PC-9 (cell line): Measurements from ENCODE around the gene SLC8A1. TPM values are rescaled to one million over a fixed set of nuclear protein-coding genes. Genes with fewer than 3 reads are reported as not detected.

Source experiments
- BruUV-seq: library from RNA; stranded (reverse); fragments of 400-500 nt; replicated peaks from 2 replicates; lab custom pipeline; 2021; lab: Mats Ljungman, UMichigan
- CTCF ChIA-PET: fragments of 300-600 bp; sonication (Branson Sonifier 250); formaldehyde crosslinking; loops from one replicate; lab custom pipeline; 2022; ENCODE audit warnings: antibody characterized with exemption; lab: Charles Lee
- POLR2A ChIA-PET: fragments of 300-600 bp; sonication (Branson Sonifier 250); formaldehyde crosslinking; loops from one replicate; lab custom pipeline; 2022; ENCODE audit warnings: antibody characterized with exemption; ENCODE audit not compliant: unreplicated experiment; lab: Charles Lee
- DNase-seq, 2 experiments: peaks; one replicate each; pipeline versions ENCODE4 v3.0.0 to v3.0.0-alpha.2; 2015 to 2022; ENCODE audit warnings: mixed read lengths in 1 of 2
- H2AFZ ChIP-seq: fragments of 200-600 bp; sonication (generic); 2 replicates; pipeline ENCODE4 v1.8.1; 2017; ENCODE audit warnings: antibody characterized with exemption
- H3F3A ChIP-seq: fragments of 200-600 bp; sonication (generic); 2 replicates; pipeline ENCODE4 v1.8.1; 2017; ENCODE audit warnings: antibody characterized with exemption, mild to moderate bottlenecking, low read depth; ENCODE audit not compliant: insufficient read depth
- H3K27ac ChIP-seq: fragments of 200-600 bp; sonication (generic); 2 replicates; pipeline ENCODE4 v1.6.1; 2016; ENCODE audit warnings: mixed run types
- H3K27me3 ChIP-seq: fragments of 200-600 bp; sonication (generic); 2 replicates; pipeline ENCODE4 v1.6.1; 2016; ENCODE audit warnings: low read depth, mixed run types; ENCODE audit not compliant: insufficient read depth
- H3K36me3 ChIP-seq: fragments of 200-600 bp; sonication (generic); 2 replicates; pipeline ENCODE4 v1.6.1; 2016; ENCODE audit warnings: low read depth, mixed run types
- H3K4me1 ChIP-seq: fragments of 200-600 bp; sonication (generic); replicated peaks from 2 replicates; pipeline ENCODE4 v1.6.1; 2016; ENCODE audit warnings: mixed run types; ENCODE audit not compliant: insufficient read depth
- H3K4me2 ChIP-seq: fragments of 200-600 bp; sonication (generic); 2 replicates; pipeline ENCODE4 v1.6.1; 2017; ENCODE audit warnings: mixed run types
- H3K4me3 ChIP-seq: fragments of 200-600 bp; sonication (generic); 2 replicates; pipeline ENCODE4 v1.6.1; 2016; ENCODE audit warnings: mixed run types
- H3K79me2 ChIP-seq: fragments of 200-600 bp; sonication (generic); 2 replicates; pipeline ENCODE4 v1.6.1; 2017; ENCODE audit warnings: low read depth, mixed run types
- H3K9me2 ChIP-seq: fragments of 200-600 bp; sonication (generic); 2 replicates; pipeline ENCODE4 v1.8.1; 2017; ENCODE audit warnings: mild to moderate bottlenecking; ENCODE audit not compliant: insufficient read depth
- H3K9me3 ChIP-seq: fragments of 200-600 bp; sonication (generic); 2 replicates; pipeline ENCODE4 v1.8.1; 2016; ENCODE audit warnings: low read depth; ENCODE audit not compliant: insufficient read depth
- H4K20me1 ChIP-seq: fragments of 200-600 bp; sonication (generic); 2 replicates; pipeline ENCODE4 v1.8.1; 2017; ENCODE audit not compliant: insufficient read depth
- EZH2 ChIP-seq: fragments of 200-600 bp; sonication (generic); IDR thresholded peaks from 2 replicates; pipeline ENCODE4 v1.8.0; 2017; ENCODE audit warnings: antibody characterized with exemption, low read depth
- intact Hi-C: fragments of 100-400 bp; cut with micrococcal nuclease; formaldehyde crosslinking; loops from one replicate; pipeline ENCODE4 v1.10.0; 2022; ENCODE audit not compliant: unreplicated experiment
- total RNA-seq: library from RNA; stranded (reverse); gene quantifications from 2 replicates; pipeline ENCODE4 v1.2.3, GENCODE V29; 2021
- TF ChIP-seq, protein P1 (sequence below): fragments of 200-600 bp; sonication (generic); conservative IDR thresholded peaks from 2 replicates; pipeline ENCODE4 v1.6.1; 2017; ENCODE audit warnings: mixed run types, antibody characterized with exemption, mild to moderate bottlenecking, moderate library complexity

The SLC8A1 gene
- total RNA-seq, 1 experiment from 2014 or later = 13.5 TPM

DNA sequence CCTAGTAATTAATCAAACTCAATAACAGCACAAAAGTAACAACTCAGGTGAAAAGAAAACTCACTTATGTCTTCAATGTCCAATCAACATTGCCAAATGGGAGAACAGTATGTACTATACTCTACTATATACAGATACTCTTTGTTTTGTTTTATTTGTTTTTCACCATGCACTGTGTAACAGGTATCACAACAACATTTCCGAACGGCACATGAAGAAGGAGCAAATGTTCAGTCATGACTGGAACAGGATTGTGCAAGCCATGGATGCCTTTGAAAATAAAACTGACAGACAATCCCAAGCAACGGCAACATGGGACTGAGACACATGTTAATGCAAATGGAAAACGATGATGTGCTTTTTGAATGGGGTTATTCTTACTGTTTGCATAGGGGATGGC is 337.9 kb downstream of the SLC8A1 start:
- no peaks in the 10 kb centered on the region for H3F3A ChIP-seq
- no TSS peak for BruUV-seq
- H3K4me2 ChIP-seq = no peak overlapping the region
- no peak overlapping the region for H2AFZ ChIP-seq
- ChIA-PET CTCF (no interaction called here), POLR2A (no interaction called here)
- H3K9me3 ChIP-seq = no peaks in the 10 kb centered on the region
- no peaks in the 10 kb centered on the region for H3K9me2 ChIP-seq
- no peak for TF ChIP-seq EZH2
- TF ChIP-seq, protein P1, sequence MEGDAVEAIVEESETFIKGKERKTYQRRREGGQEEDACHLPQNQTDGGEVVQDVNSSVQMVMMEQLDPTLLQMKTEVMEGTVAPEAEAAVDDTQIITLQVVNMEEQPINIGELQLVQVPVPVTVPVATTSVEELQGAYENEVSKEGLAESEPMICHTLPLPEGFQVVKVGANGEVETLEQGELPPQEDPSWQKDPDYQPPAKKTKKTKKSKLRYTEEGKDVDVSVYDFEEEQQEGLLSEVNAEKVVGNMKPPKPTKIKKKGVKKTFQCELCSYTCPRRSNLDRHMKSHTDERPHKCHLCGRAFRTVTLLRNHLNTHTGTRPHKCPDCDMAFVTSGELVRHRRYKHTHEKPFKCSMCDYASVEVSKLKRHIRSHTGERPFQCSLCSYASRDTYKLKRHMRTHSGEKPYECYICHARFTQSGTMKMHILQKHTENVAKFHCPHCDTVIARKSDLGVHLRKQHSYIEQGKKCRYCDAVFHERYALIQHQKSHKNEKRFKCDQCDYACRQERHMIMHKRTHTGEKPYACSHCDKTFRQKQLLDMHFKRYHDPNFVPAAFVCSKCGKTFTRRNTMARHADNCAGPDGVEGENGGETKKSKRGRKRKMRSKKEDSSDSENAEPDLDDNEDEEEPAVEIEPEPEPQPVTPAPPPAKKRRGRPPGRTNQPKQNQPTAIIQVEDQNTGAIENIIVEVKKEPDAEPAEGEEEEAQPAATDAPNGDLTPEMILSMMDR = no peak
- intact Hi-C loops = no loop called here
- H3K36me3 ChIP-seq = no peaks in the 10 kb centered on the region
- no peaks in the 10 kb centered on the region for H3K79me2 ChIP-seq
- H3K4me1 ChIP-seq = no peaks in the 10 kb centered on the region
- no peaks in the 10 kb centered on the region for H3K27me3 ChIP-seq
- no peak overlapping the region for H3K4me3 ChIP-seq
- H4K20me1 ChIP-seq = no peaks in the 10 kb centered on the region
- no peak overlapping the region for H3K27ac ChIP-seq
- DNase-seq = no peak

DNA sequence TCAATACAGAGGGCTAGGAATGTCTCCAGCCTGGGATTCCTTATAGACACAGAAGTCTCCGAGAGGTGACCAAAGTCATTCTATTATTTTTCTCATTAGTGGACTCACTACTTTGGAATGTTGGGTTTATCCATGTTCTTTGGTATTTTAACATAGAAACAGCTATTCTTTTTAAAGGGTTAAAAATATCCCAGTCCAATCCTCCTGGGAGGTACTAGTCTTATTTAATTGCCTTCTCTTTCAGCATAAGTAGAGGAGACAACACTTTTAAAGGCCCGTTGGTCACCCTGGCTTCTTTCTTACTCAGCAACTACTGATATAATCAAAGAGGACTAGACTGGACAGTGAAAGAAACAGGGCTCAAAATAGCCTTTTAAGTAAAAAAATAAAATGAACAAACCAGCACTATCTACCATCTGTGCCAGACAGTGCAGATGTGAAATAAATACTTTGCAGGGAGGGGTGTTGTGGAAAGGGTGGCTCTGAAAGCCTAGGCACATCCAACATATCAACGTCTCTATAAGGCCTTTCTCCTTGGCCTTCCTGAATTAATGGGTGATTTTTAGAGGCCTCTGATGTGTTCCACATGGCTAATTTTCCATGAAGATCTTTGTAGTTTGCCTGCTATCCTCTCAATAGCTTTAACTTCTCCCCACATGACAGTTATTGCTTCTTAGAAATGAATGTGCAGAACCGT is 338.5 kb downstream of the SLC8A1 start:
- Histone ChIP-seq H2AFZ (no peak overlapping the region), H3K36me3 (no peaks in the 10 kb centered on the region), H3K4me1 (no peaks in the 10 kb centered on the region), H3K79me2 (no peaks in the 10 kb centered on the region), H3K27ac (no peak overlapping the region), H3K4me3 (no peak overlapping the region), H3F3A (no peaks in the 10 kb centered on the region), H3K9me2 (no peaks in the 10 kb centered on the region), H3K9me3 (no peaks in the 10 kb centered on the region), H3K27me3 (no peaks in the 10 kb centered on the region), H4K20me1 (no peaks in the 10 kb centered on the region), H3K4me2 (no peak overlapping the region)
- BruUV-seq = no TSS peak
- TF ChIP-seq EZH2 = no peak
- TF ChIP-seq, protein P1 = no peak
- intact Hi-C loops = no loop called here
- ChIA-PET CTCF (no interaction called here), POLR2A (no interaction called here)
- no peak for DNase-seq

DNA sequence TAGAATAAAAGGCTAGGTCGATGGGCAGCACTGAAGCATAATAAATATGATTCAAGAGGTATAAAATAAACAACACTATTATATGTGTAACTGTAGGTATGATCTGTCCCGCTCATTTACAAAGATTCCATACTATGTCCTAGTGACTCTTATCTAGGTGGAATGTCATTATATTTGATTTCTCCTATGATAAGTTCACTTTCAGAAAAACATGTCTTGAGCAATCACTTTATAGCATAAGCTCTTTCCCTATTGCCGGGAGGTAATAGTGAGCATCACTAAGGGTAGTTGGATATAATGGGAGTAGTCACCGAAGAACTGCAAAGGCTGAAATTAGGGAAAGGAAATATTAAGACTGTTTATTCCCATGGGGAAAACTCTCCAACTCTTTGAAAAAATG is 342.5 kb downstream of the SLC8A1 start:
- TF ChIP-seq, protein P1 = no peak
- no peak for TF ChIP-seq EZH2
- no peaks in the 10 kb centered on the region for H3K4me1 ChIP-seq
- no TSS peak for BruUV-seq
- POLR2A ChIA-PET = no interaction called here
- H3K79me2 ChIP-seq = no peaks in the 10 kb centered on the region
- no peaks in the 10 kb centered on the region for H4K20me1 ChIP-seq
- CTCF ChIA-PET = no interaction called here
- no peaks in the 10 kb centered on the region for H3K9me3 ChIP-seq
- H3K4me2 ChIP-seq = no peak overlapping the region
- H3K27ac ChIP-seq = no peak overlapping the region
- no peaks in the 10 kb centered on the region for H3K36me3 ChIP-seq
- no peaks in the 10 kb centered on the region for H3K27me3 ChIP-seq
- intact Hi-C loops = no loop called here
- H3K9me2 ChIP-seq = no peaks in the 10 kb centered on the region
- H3K4me3 ChIP-seq = no peak overlapping the region
- no peaks in the 10 kb centered on the region for H3F3A ChIP-seq
- no peak for DNase-seq
- no peak overlapping the region for H2AFZ ChIP-seq
